ENCODE data around the gene LIX1L. TPM values are rescaled to one million over a fixed set of nuclear protein-coding genes. Genes with fewer than 3 reads are reported as not detected.

Gene LIX1L
- total and polyA plus RNA-seq, 9 donors = 28.7 to 102 (median 69.4) TPM

- Histone ChIP-seq H3K36me3 (no peaks in the 10 kb centered on the region), H3K27me3 (no peaks in the 10 kb centered on the region), H3K9me3 (no peaks in the 10 kb centered on the region), H3K4me1 (ENCODE audit: insufficient read depth) (no peaks in the 10 kb centered on the region), H3K27ac (no peak overlapping the region), H3K4me3 (no peak overlapping the region)
- intact Hi-C loops (cut with DNase I) = loop anchor here in 1 of 4 donors (10.0 kb wide), 1 partner anchor 106 kb away; no protein-coding TSS in a partner anchor
- WGBS, 3 donors = 75 to 78% (median 75%) methylated on average over 5 of the region's 5 CpGs
- TF ChIP-seq, protein P1, sequence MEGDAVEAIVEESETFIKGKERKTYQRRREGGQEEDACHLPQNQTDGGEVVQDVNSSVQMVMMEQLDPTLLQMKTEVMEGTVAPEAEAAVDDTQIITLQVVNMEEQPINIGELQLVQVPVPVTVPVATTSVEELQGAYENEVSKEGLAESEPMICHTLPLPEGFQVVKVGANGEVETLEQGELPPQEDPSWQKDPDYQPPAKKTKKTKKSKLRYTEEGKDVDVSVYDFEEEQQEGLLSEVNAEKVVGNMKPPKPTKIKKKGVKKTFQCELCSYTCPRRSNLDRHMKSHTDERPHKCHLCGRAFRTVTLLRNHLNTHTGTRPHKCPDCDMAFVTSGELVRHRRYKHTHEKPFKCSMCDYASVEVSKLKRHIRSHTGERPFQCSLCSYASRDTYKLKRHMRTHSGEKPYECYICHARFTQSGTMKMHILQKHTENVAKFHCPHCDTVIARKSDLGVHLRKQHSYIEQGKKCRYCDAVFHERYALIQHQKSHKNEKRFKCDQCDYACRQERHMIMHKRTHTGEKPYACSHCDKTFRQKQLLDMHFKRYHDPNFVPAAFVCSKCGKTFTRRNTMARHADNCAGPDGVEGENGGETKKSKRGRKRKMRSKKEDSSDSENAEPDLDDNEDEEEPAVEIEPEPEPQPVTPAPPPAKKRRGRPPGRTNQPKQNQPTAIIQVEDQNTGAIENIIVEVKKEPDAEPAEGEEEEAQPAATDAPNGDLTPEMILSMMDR (IDR thresholded peaks at IDR 0.05) = no peak
- no peak for TF ChIP-seq EP300 (IDR thresholded peaks at IDR 0.05)
- no peak for TF ChIP-seq POLR2A (IDR thresholded peaks at IDR 0.05)
- DNase-seq = no peak
Observed at GRCh38 chr1:145898756-145899155, 59.1 kb downstream of the LIX1L start.

DNA sequence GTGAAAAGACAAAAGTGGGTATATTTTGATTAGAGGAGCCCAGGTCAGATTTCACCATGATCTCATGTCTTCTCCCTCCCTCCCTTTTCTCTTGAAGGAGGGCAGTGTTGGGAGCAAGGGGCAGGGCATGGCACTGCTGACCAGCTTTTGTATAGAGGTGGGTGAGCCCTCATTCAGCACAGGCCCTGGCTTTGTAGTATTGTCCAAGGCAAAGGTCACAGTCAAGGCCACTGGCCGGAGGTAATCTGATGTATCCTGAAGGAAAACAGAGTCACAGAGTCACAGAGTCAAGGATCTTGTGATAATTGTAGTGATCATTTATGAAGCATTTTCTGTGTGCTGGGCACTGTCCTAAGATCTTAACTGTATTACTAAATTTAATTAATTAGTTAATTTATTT lies 59.8 kb downstream of the LIX1L start:
- DNase-seq = no peak
- intact Hi-C loops (cut with DNase I) = loop anchor here in 1 of 4 donors (10.0 kb wide), 1 partner anchor 107 kb away; no protein-coding TSS in a partner anchor
- Histone ChIP-seq H3K9me3 (no peaks in the 10 kb centered on the region), H3K27me3 (no peaks in the 10 kb centered on the region), H3K4me3 (no peak overlapping the region), H3K36me3 (no peaks in the 10 kb centered on the region), H3K27ac (no peak overlapping the region), H3K4me1 (ENCODE audit: insufficient read depth) (peaks cover 1% of the 10 kb centered on the region)
- TF ChIP-seq, protein P1 (IDR thresholded peaks at IDR 0.05) = no peak
- TF ChIP-seq POLR2A (IDR thresholded peaks at IDR 0.05) (no peak), EP300 (IDR thresholded peaks at IDR 0.05) (no peak)
- 63 to 75% (median 74%) methylated on average over 1 of the region's 1 CpG for WGBS, 3 donors

DNA sequence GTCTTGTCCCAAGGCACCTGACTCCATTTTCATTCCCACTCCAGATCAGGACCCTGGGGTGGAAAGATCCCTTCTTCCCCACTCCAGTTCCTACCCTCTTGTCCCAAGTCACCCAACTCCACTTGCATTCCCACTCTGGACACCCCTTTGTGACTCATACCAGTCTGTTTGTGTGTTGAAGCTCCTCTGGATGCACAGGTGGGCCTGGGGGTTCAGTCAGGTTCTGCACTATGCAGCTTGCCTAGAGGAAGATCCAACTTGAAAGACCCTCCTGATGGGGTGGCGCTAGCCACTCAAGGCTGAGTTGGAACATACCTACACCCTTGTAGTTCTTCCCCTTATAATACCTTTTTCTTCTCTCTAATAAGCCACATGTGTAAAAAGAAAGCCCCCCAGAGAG lies 62.3 kb downstream of the LIX1L start:
- peaks cover 8% of the 10 kb centered on the region for H3K4me1 ChIP-seq (ENCODE audit: insufficient read depth)
- intact Hi-C loops (cut with DNase I) = loop anchor here in 2 of 4 donors (2.0 to 10.0 kb wide), 2 partner anchors 13 to 109 kb away; no protein-coding TSS in a partner anchor
- H3K27me3 ChIP-seq = no peaks in the 10 kb centered on the region
- 96 to 100% (median 98%) methylated on average over 1 of the region's 1 CpG for WGBS, 3 donors
- no peak for DNase-seq
- H3K9me3 ChIP-seq = no peaks in the 10 kb centered on the region
- H3K36me3 ChIP-seq = no peaks in the 10 kb centered on the region
- TF ChIP-seq, protein P1 (IDR thresholded peaks at IDR 0.05) = no peak
- TF ChIP-seq POLR2A (IDR thresholded peaks at IDR 0.05) = no peak
- no peak for TF ChIP-seq EP300 (IDR thresholded peaks at IDR 0.05)
- no peak overlapping the region for H3K4me3 ChIP-seq
- H3K27ac ChIP-seq = no peak overlapping the region

DNA sequence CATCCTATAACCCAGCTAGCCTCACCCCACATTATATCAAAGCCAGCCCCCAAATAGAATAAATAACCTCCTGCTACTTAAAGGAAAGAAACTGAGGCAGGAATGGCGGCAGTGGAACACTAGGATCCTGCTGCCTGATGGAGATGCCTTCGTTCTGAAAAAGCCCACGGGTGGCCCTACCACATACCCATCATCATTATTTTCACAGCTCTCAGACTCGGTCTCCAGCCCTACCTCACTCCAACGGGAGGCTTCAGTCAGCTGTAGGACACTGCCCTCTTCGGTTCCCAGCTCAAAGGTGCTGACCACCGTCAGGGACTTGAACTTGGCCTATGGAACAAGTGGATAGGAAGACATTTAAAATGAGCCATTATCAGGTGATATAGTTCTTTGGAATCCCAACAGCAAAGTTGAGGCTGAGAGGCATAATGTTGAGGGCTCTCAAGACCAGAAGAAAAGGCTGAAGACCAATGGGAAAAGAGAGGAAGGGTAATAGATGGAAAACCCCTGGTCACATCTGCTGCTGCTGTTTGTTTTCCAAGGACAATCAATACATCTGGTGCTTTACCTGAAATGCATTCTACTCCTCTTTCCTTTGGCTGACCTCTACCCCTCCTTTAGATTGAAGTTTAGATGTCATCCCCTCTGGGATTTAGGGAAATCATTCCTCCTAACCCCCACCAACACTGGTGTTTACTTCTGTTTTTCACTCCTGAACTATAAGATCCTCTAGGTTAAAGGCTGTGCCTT lies 64.3 kb downstream of the LIX1L start:
- Histone ChIP-seq H3K9me3 (no peaks in the 10 kb centered on the region), H3K4me3 (no peak overlapping the region), H3K4me1 (ENCODE audit: insufficient read depth) (peaks cover 8% of the 10 kb centered on the region), H3K27ac (peak overlapping the region in 1 of 2 donors; percentile 82), H3K36me3 (no peaks in the 10 kb centered on the region), H3K27me3 (no peaks in the 10 kb centered on the region)
- intact Hi-C loops (cut with DNase I) = loop anchor here in 2 of 4 donors (2.0 to 10.0 kb wide), 2 partner anchors 15 to 111 kb away; no protein-coding TSS in a partner anchor
- TF ChIP-seq EP300 (IDR thresholded peaks at IDR 0.05) = no peak
- TF ChIP-seq, protein P1 (IDR thresholded peaks at IDR 0.05) = no peak
- no peak for TF ChIP-seq POLR2A (IDR thresholded peaks at IDR 0.05)
- DNase-seq = no peak
- 85 to 89% (median 85%) methylated on average over 7 of the region's 7 CpGs for WGBS, 3 donors
